OCI-LY1 (cell line): ENCODE measurements around the gene LIMS1.
"Not testable (repeated sequence)": the region's sequence is repeated elsewhere in the genome, so short reads cannot be mapped to it uniquely, and the experiment has no call there.

Experiments used
- EZH2 ChIP-seq: fragments of 200-600 bp; sonication (generic), shearing (Covaris generic); IDR thresholded peaks from 2 replicates; pipeline ENCODE4 v1.8.0; 2017; ENCODE audit warnings: borderline replicate concordance, mixed run types, mild to moderate bottlenecking, antibody characterized with exemption, low read length, moderate library complexity, mixed read lengths
- TF ChIP-seq, protein P1 (sequence below): fragments of 200-600 bp; sonication (generic), shearing (Covaris generic); IDR thresholded peaks from 2 replicates; pipeline ENCODE4 v1.5.1; 2017; ENCODE audit warnings: mild to moderate bottlenecking, antibody characterized with exemption, low read length, moderate library complexity, mixed read lengths

DNA sequence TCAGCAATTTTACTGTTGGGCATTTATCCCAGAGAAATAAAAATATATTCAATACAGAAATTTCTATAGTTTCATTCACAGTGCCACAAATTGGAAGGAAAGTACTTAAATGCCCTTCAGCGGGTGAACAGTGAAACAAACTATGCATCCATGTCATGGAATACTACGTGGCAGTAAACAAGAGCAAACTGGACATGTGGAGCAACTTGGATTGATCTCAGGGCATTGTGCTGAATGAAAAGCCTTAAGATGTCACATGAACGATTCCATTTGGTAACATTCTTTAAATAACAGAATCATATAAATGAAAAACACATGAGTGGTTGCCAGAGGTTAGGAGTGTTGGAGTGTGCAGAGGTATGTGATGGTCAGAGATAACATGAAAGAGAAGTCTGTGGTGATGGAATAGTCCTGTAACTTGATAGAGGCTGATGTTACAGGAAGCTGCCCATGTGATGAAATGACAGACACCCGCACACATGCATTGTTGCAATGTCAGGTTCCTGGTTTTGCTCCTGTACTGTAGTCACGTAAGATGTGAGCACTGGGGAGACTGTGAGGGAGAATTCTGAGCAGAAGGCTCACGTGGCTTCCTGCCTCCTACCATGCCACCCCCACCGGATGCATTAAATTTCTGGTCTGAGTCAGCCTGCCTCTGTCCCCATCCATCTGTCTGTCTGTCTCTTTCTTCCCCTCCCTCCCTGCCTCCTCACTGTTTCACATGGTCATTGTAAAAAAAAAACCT is 118.1 kb downstream of the LIMS1 start:
- TF ChIP-seq EZH2 = not testable (repeated sequence)
- TF ChIP-seq, protein P1, sequence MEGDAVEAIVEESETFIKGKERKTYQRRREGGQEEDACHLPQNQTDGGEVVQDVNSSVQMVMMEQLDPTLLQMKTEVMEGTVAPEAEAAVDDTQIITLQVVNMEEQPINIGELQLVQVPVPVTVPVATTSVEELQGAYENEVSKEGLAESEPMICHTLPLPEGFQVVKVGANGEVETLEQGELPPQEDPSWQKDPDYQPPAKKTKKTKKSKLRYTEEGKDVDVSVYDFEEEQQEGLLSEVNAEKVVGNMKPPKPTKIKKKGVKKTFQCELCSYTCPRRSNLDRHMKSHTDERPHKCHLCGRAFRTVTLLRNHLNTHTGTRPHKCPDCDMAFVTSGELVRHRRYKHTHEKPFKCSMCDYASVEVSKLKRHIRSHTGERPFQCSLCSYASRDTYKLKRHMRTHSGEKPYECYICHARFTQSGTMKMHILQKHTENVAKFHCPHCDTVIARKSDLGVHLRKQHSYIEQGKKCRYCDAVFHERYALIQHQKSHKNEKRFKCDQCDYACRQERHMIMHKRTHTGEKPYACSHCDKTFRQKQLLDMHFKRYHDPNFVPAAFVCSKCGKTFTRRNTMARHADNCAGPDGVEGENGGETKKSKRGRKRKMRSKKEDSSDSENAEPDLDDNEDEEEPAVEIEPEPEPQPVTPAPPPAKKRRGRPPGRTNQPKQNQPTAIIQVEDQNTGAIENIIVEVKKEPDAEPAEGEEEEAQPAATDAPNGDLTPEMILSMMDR = not testable (repeated sequence)
